ENCODE data around the gene KRT6A.

The KRT6A gene

DNA sequence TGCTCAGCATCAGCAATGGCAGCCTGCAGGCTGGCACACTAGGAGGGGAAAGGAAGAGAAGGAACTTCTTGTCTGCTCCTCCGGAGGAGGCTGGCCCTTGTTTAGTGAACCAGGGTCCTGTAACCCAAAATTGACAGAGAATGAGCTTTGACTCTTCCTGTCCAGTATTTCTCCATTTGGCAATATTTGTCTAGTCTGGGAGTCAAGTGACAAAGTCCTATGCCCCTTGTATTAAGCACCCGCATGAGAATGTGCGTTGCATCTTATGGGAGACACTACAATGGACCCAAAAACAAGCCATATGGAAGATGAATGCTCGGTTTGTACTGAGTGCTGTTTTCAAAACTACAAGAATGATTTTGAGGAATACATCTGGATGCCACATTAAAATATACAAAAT is 23.2 kb downstream of the KRT6A start:
- no peak for DNase-seq (ENCODE audit: low read depth)
- TF ChIP-seq, protein P1, sequence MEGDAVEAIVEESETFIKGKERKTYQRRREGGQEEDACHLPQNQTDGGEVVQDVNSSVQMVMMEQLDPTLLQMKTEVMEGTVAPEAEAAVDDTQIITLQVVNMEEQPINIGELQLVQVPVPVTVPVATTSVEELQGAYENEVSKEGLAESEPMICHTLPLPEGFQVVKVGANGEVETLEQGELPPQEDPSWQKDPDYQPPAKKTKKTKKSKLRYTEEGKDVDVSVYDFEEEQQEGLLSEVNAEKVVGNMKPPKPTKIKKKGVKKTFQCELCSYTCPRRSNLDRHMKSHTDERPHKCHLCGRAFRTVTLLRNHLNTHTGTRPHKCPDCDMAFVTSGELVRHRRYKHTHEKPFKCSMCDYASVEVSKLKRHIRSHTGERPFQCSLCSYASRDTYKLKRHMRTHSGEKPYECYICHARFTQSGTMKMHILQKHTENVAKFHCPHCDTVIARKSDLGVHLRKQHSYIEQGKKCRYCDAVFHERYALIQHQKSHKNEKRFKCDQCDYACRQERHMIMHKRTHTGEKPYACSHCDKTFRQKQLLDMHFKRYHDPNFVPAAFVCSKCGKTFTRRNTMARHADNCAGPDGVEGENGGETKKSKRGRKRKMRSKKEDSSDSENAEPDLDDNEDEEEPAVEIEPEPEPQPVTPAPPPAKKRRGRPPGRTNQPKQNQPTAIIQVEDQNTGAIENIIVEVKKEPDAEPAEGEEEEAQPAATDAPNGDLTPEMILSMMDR (IDR thresholded peaks at IDR 0.05; ENCODE audit: insufficient read depth, low read depth, low read length, missing control alignments): no peak
- H3K4me3 ChIP-seq (ENCODE audit: low read length): no peak overlapping the region

DNA sequence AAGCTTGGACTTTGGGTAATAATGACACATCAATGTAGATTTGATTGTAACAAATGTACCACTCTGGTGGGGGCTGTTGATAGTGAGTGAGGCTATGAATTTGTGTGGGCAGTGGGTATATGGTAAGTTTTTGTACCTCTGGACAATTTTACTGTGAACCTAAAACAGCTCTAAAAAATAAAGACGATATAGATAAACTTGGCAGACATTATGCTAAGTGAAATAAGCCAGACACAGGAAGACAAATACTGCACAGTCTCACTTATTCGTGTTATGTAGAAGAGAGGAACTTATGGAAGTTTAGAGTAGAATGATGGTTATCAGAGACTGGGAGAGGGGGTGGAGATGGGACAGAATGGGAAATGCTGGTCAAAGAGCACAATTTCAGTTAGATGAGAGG is 28.2 kb downstream of the KRT6A start:
- TF ChIP-seq, protein P1 (IDR thresholded peaks at IDR 0.05; ENCODE audit: insufficient read depth, low read depth, low read length, missing control alignments): no peak
- H3K4me3 ChIP-seq (ENCODE audit: low read length): no peak overlapping the region
- DNase-seq (ENCODE audit: low read depth): no peak

DNA sequence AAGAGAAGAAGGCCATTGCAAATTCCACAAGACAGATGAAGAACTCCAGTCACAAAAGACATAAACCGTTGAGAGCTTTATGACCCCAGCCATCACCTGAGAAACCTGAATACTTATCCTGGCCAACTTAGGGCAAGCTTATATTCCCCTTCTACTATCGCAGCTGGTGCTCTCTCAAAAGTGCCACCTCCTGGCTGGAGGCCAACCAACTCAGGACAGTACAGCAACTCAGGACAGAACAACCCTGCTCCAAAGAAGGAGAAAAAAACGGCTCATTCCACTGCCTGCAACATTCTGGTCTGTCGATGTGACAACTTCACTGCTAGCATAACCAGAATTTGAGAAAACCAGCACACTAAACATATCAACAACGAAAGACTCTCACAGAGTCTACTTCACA is 31.4 kb downstream of the KRT6A start:
- no peak overlapping the region for H3K4me3 ChIP-seq (ENCODE audit: low read length)
- DNase-seq (ENCODE audit: low read depth): no peak
- TF ChIP-seq, protein P1 (IDR thresholded peaks at IDR 0.05; ENCODE audit: insufficient read depth, low read depth, low read length, missing control alignments): no peak

DNA sequence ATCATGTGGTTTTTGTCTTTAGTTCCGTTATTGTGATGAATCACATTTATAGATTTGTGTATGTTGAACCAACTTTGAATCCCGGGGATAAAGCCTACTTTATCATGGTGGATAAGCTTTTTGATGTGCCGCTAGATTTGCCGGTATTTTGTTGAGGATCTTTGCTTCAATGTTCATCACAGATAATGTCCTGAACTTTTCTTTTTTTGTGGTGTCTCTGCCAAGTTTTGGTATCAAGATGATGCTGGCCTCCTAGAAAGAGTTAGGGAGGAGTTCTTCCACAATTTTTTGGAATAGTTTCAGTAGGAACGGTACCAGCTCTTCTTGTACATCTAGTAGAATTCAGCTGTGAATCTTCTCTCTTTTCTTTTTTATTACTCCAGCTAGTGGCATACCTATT is 34.2 kb downstream of the KRT6A start:
- no peak for DNase-seq (ENCODE audit: low read depth)
- TF ChIP-seq, protein P1 (IDR thresholded peaks at IDR 0.05; ENCODE audit: insufficient read depth, low read depth, low read length, missing control alignments): no peak

DNA sequence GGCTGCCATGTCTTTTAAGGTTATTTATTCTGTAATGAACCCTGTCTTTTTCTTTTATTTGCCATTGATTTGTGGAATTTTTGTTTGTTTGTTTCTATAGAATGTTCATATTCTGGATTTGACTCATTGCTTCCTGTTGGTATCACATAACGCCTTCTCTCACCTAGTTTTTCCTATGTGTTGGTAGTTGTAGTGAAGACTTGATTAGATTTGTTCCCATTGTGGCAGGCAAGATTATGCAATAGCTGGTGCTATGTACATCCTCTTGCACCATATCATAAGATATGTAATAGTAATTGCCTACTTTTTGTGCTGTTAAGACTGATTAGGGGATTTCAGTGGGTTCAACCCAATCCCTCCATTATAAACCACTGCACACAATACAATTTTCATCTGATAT is 37.2 kb downstream of the KRT6A start:
- H3K4me3 ChIP-seq (ENCODE audit: low read length): no peak overlapping the region
- TF ChIP-seq, protein P1 (IDR thresholded peaks at IDR 0.05; ENCODE audit: insufficient read depth, low read depth, low read length, missing control alignments): no peak
- peak; percentile 89 for DNase-seq (ENCODE audit: low read depth)

More for the DNA sequence above, 34.2 kb downstream of the KRT6A start:
- no peak overlapping the region for H3K4me3 ChIP-seq (ENCODE audit: low read length)

DNA sequence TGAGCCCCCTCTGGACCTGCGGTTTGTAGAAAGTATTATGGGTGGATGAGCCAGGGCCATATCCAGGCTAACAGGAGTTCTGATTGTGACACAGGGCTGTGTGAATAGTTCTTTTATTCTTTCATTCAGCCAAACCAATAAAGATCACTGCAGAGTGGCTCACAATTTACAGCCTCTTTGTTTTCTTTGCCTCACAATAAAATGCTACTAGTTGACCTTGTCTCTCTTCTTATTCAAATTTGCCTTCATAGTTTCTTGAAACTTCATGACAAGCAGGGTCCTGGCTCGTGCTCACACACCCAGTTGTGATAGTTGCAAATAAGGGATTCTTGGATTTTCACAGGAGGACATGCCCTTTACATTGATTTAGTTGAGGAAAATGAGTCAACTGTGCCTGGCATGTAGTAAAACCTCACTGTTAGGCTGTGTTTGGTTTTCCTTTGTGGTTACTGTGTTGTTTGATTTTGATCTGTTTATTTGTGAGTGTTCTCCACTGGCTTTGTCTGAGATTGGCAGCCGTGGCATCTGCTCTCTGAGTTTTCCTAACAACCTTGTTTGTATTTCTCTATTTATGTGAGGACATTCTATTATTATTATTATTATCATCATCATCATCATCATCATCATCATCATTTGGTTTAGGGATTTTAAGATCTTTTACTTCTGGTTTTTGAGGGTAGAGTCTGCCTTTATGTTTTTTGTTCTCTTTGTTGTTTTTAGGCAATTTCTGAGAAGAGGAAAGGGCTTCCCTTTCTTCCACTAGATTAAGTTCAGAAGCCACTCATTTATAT is 38.5 kb downstream of the KRT6A start:
- peak; percentile 65 for DNase-seq (ENCODE audit: low read depth)
- TF ChIP-seq, protein P1 (IDR thresholded peaks at IDR 0.05; ENCODE audit: insufficient read depth, low read depth, low read length, missing control alignments): no peak
- no peak overlapping the region for H3K4me3 ChIP-seq (ENCODE audit: low read length)

DNA sequence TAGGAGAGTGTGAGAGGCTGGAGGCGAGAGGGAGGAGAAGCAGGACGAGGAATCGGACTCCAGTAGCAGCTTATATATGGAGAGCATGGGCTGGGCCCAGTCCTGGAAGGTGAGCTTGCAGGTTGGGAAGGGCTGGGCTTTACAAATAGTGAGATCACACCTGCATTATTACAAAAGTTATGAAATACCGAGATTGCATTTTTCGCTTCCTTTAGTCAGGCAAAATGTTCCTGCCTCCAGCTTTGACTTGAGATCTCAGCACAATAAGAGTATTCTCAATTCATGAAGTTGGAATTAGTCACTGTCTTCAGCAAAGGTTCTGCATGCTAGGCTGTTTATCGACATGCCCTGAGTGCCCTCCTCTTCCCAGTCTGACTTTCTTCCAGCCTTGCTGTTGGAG is 41.0 kb downstream of the KRT6A start, which contains the start of gene KRT6B:
Gene KRT6B, minus strand, starts transcription at position 46 of the 400 bp plus-strand sequence. CDS start 68 bp downstream, outside the sequence.
- TF ChIP-seq, protein P1 (IDR thresholded peaks at IDR 0.05; ENCODE audit: insufficient read depth, low read depth, low read length, missing control alignments): no peak
- peak; percentile 93 for DNase-seq (ENCODE audit: low read depth)
- H3K4me3 ChIP-seq (ENCODE audit: low read length): peak within 1 kb of the TSS; percentile 23
